H1 (cell line): Measurements from ENCODE around the gene ZACN. TPM values are rescaled to one million over a fixed set of nuclear protein-coding genes. Genes with fewer than 3 reads are reported as not detected.

Experiments used
- CTCF ChIA-PET: fragments of 300-600 bp; sonication (Branson Sonifier 250); formaldehyde crosslinking; loops from one replicate; lab custom pipeline; 2021; ENCODE audit not compliant: partially characterized antibody; lab: Charles Lee
- POLR2A ChIA-PET: fragments of 300-600 bp; sonication (Branson Sonifier 250); formaldehyde crosslinking; loops from one replicate; lab custom pipeline; 2021; ENCODE audit warnings: inconsistent platforms; ENCODE audit not compliant: partially characterized antibody; lab: Charles Lee
- DNase-seq, 2 experiments: peaks; one replicate each; pipeline versions ENCODE4 v3.0.0 to v3.0.0-alpha.2; 2010 to 2022; ENCODE audit warnings: low spot score in 2 of 2, low read depth in 1 of 2, mixed read lengths in 1 of 2
- FAIRE-seq: peaks from 2 replicates; lab custom pipeline; 2011; peaks lifted over from hg19 to GRCh38; lab: Jason Lieb, UNC
- H2AFZ ChIP-seq: 2 replicates; pipeline ENCODE4 v1.8.1; 2012; ENCODE audit warnings: low read length, inconsistent platforms
- H2AK5ac ChIP-seq: 2 replicates; pipeline ENCODE4 v1.6.1; 2013; ENCODE audit warnings: low read depth, low read length
- H2BK120ac ChIP-seq: replicated peaks from 2 replicates; pipeline ENCODE3; 2013; ENCODE audit warnings: low read depth, low read length, inconsistent platforms
- H2BK12ac ChIP-seq: 2 replicates; pipeline ENCODE4 v1.6.1; 2013; ENCODE audit warnings: low read depth, low read length
- H2BK15ac ChIP-seq: 2 replicates; pipeline ENCODE4 v1.6.1; 2013; ENCODE audit warnings: low read length
- H2BK20ac ChIP-seq: 2 replicates; pipeline ENCODE4 v1.6.1; 2013; ENCODE audit warnings: low read length
- H2BK5ac ChIP-seq: 2 replicates; pipeline ENCODE4 v1.6.1; 2013; ENCODE audit warnings: low read depth, low read length
- H3K14ac ChIP-seq: 2 replicates; pipeline ENCODE4 v1.6.1; 2013; ENCODE audit warnings: inconsistent platforms; ENCODE audit not compliant: insufficient read length
- H3K18ac ChIP-seq: 2 replicates; pipeline ENCODE4 v1.6.1; 2013; ENCODE audit warnings: low read length; ENCODE audit errors: extremely low read depth
- H3K23ac ChIP-seq: 2 replicates; pipeline ENCODE4 v1.6.1; 2013; ENCODE audit warnings: inconsistent platforms; ENCODE audit not compliant: insufficient read length
- H3K23me2 ChIP-seq: 2 replicates; pipeline ENCODE4 v1.6.1; 2013; ENCODE audit warnings: low read depth, low read length
- H3K27ac ChIP-seq: 2 replicates; pipeline ENCODE4 v1.6.1; 2011; ENCODE audit warnings: low read depth, low read length, inconsistent platforms
- H3K27me3 ChIP-seq, 4 experiments: replicated peaks in 1 of 4; 1 replicate in 1 of 4; 2 replicates in 3 of 4; pipeline versions ENCODE4 v1.6.1 to v1.8.1; 2011 to 2013; ENCODE audit warnings: low read length in 3 of 4, mild to moderate bottlenecking in 3 of 4, inconsistent platforms in 2 of 4, mixed read lengths in 2 of 4, moderate library complexity in 1 of 4; ENCODE audit not compliant: control insufficient read depth in 3 of 4, insufficient read depth in 3 of 4; ENCODE audit errors: extremely low read depth in 1 of 4
- H3K36me3 ChIP-seq, 4 experiments: 2 replicates each; pipeline versions ENCODE4 v1.6.1 to v1.8.1; 2011 to 2013; ENCODE audit warnings: mild to moderate bottlenecking in 4 of 4, low read length in 3 of 4, moderate library complexity in 2 of 4, control low read depth in 1 of 4, inconsistent platforms in 1 of 4; ENCODE audit not compliant: insufficient read depth in 4 of 4, control insufficient read depth in 2 of 4
- H3K4ac ChIP-seq: replicated peaks from 2 replicates; pipeline ENCODE3; 2013; ENCODE audit warnings: low read length, low read depth, mixed read lengths, inconsistent platforms; ENCODE audit not compliant: insufficient read length
- H3K4me1 ChIP-seq, 4 experiments: replicated peaks in 1 of 4; 1 replicate in 1 of 4; 2 replicates in 3 of 4; pipeline versions ENCODE4 v1.6.1 to v1.8.1; 2011 to 2013; ENCODE audit warnings: low read length in 3 of 4, inconsistent platforms in 2 of 4, mixed read lengths in 1 of 4; ENCODE audit not compliant: insufficient read depth in 4 of 4, control insufficient read depth in 3 of 4
- H3K4me2 ChIP-seq, 2 experiments: 2 replicates each; pipeline versions ENCODE4 v1.6.1 to v1.8.1; 2011 to 2013; ENCODE audit warnings: low read depth in 2 of 2, low read length in 2 of 2, control low read depth in 1 of 2, inconsistent platforms in 1 of 2, mild to moderate bottlenecking in 1 of 2; ENCODE audit not compliant: insufficient read depth in 1 of 2
- H3K4me3 ChIP-seq, 4 experiments: fragments of 200-600, 300-600 bp in 1 of 4; sonication (generic), shearing (Covaris generic), sonication (Bioruptor Twin) in 1 of 4; 2 replicates each; pipeline versions ENCODE4 v1.5.1 to v1.8.1; 2011 to 2016; ENCODE audit warnings: low read length in 4 of 4, low read depth in 3 of 4, control low read depth in 2 of 4, inconsistent platforms in 2 of 4, mild to moderate bottlenecking in 2 of 4, mixed read lengths in 1 of 4, moderate library complexity in 1 of 4; ENCODE audit not compliant: insufficient read depth in 2 of 4; ENCODE audit errors: extremely low read depth in 1 of 4
- H3K56ac ChIP-seq: replicated peaks from 2 replicates; pipeline ENCODE3; 2013; ENCODE audit warnings: low read depth, mild to moderate bottlenecking, mixed read lengths, low read length, inconsistent platforms; ENCODE audit not compliant: insufficient read length
- H3K79me1 ChIP-seq: 2 replicates; pipeline ENCODE4 v1.6.1; 2013; ENCODE audit warnings: low read depth, low read length, control low read depth
- H3K79me2 ChIP-seq, 2 experiments: 2 replicates each; pipeline versions ENCODE4 v1.6.1 to v1.8.1; 2012 to 2013; ENCODE audit warnings: low read length in 2 of 2, mild to moderate bottlenecking in 2 of 2, inconsistent platforms in 1 of 2; ENCODE audit not compliant: insufficient read depth in 2 of 2, control insufficient read depth in 1 of 2
- H3K9ac ChIP-seq, 4 experiments: replicated peaks in 1 of 4; 1 replicate in 1 of 4; 2 replicates in 3 of 4; pipeline versions ENCODE4 v1.6.1 to v1.8.1; 2011 to 2013; ENCODE audit warnings: low read depth in 3 of 4, low read length in 3 of 4, control low read depth in 2 of 4, mild to moderate bottlenecking in 2 of 4, moderate library complexity in 2 of 4, inconsistent platforms in 1 of 4; ENCODE audit errors: extremely low read depth in 1 of 4
- H3K9me3 ChIP-seq, 2 experiments: 2 replicates each; pipeline versions ENCODE4 v1.6.1 to v1.8.1; 2012 to 2013; ENCODE audit warnings: mild to moderate bottlenecking in 2 of 2, moderate library complexity in 2 of 2, control low read depth in 1 of 2, inconsistent platforms in 1 of 2, low read depth in 1 of 2, low read length in 1 of 2, mixed read lengths in 1 of 2; ENCODE audit not compliant: insufficient read depth in 2 of 2
- H4K20me1 ChIP-seq, 2 experiments: replicated peaks in 1 of 2; 2 replicates each; pipeline versions ENCODE3 to v1.8.1; 2011 to 2013; ENCODE audit warnings: inconsistent platforms in 2 of 2, low read length in 2 of 2, mild to moderate bottlenecking in 1 of 2; ENCODE audit not compliant: insufficient read depth in 2 of 2, control insufficient read depth in 1 of 2
- H4K5ac ChIP-seq: 2 replicates; pipeline ENCODE4 v1.6.1; 2013; ENCODE audit warnings: low read length, low read depth, mixed read lengths, inconsistent platforms; ENCODE audit not compliant: insufficient read length
- H4K8ac ChIP-seq: 2 replicates; pipeline ENCODE4 v1.8.0; 2013; ENCODE audit warnings: mild to moderate bottlenecking, moderate library complexity, low read length, inconsistent platforms; ENCODE audit not compliant: insufficient read depth; ENCODE audit errors: extremely low read depth
- H4K91ac ChIP-seq: replicated peaks from 2 replicates; pipeline ENCODE3; 2013; ENCODE audit warnings: low read length, mixed read lengths, inconsistent platforms; ENCODE audit not compliant: insufficient read length
- CBX5 ChIP-seq: fragments of 300-800, 300-1000 bp; sonication (generic); IDR thresholded peaks from 2 replicates; pipeline ENCODE4 v1.7.1; 2016; ENCODE audit warnings: antibody characterized with exemption, low read length, low read depth
- CEBPB ChIP-seq: IDR thresholded peaks from 2 replicates; pipeline ENCODE4 v1.6.1; 2012; ENCODE audit warnings: low read depth, low read length
- HDAC2 ChIP-seq, 2 experiments: fragments of 300-600 bp in 1 of 2; sonication (generic) in 1 of 2; IDR thresholded peaks; 2 replicates each; pipeline ENCODE4 v1.6.1; 2011 to 2012; ENCODE audit warnings: low read depth in 2 of 2, low read length in 2 of 2, mild to moderate bottlenecking in 2 of 2, moderate library complexity in 2 of 2, borderline replicate concordance in 1 of 2, inconsistent platforms in 1 of 2
- MAFK ChIP-seq: IDR thresholded peaks from 2 replicates; pipeline ENCODE4 v1.6.1; 2012; ENCODE audit warnings: low read depth, mild to moderate bottlenecking, improper control_type of control experiment, low read length
- RBBP5 ChIP-seq: IDR thresholded peaks from 2 replicates; pipeline ENCODE4 v1.7.1; 2012; ENCODE audit warnings: low read depth, mild to moderate bottlenecking, inconsistent platforms, low read length, moderate library complexity, borderline replicate concordance
- RXRA ChIP-seq: IDR thresholded peaks from 2 replicates; pipeline ENCODE4 v1.6.1; 2011; ENCODE audit warnings: low read depth, mild to moderate bottlenecking, low read length, moderate library complexity; ENCODE audit not compliant: insufficient read depth
- SRF ChIP-seq: IDR thresholded peaks from 2 replicates; pipeline ENCODE4 v1.6.1; 2011; ENCODE audit warnings: mild to moderate bottlenecking, low read depth, low read length, moderate library complexity
- WGBS, 2 experiments: shearing (Covaris generic) in 1 of 2; methylation state at CpG; one replicate each; pipeline versions ENCODE4 v1.1.6 to v1.1.7; 2013 to 2015; ENCODE audit warnings: low lambda C conversion rate in 2 of 2, mixed read lengths in 2 of 2, inconsistent platforms in 1 of 2, low coverage in 1 of 2, missing lambda C conversion rate in 1 of 2; ENCODE audit not compliant: insufficient replicate concordance in 2 of 2, insufficient coverage in 1 of 2, insufficient read length in 1 of 2; ENCODE audit errors: extremely low coverage in 1 of 2, missing lambda C conversion rate in 1 of 2; 5-methylcytosine and 5-hydroxymethylcytosine counted together
- polyA plus RNA-seq, 7 experiments: library from polyadenylated mRNA; depleted of rRNA in 3 of 7; stranded (reverse) in 5 of 7; unstranded in 2 of 7; fragments of >200 nt in 5 of 7; fragments of 200-250 nt in 2 of 7; gene quantifications; 1 replicate in 5 of 7; 2 replicates in 1 of 7; 4 replicates in 1 of 7; pipeline versions ENCODE4 v1.2.1 to v1.2.3, GENCODE V29; 2011 to 2013; ENCODE audit warnings: missing spikeins in 2 of 7, mixed read lengths in 2 of 7
- total RNA-seq: library from RNA; stranded (reverse); fragmentation: NEBNext Ultra II Directional; extraction: Animal tissue kit (Norgen Biotek cat#: 25700); gene quantifications from 2 replicates; pipeline ENCODE4 v1.2.1, GENCODE V29; 2021

Gene ZACN
- total and polyA plus RNA-seq, 2 of the 8 experiments (the other 6 are each of a cell fraction or from before 2014, with no cell fraction given): 0.26 TPM; not detected in 1

GRCh38 chr17:76036497-76037261 is 42.3 kb upstream of the ZACN start:
- Histone ChIP-seq H4K20me1 (peaks cover 0 to 5% of the 10 kb centered on the region in 2 experiments), H2BK5ac (peak overlapping the region; percentile 52; the same call in 1 of the 2 replicates), H2BK15ac (no peak overlapping the region), H3K27ac (0 out of 2 replicates have a peak overlapping the region, but pooled peaks have one; percentile 13), H3K79me2 (no peaks in the 10 kb centered on the region), H4K5ac (peak overlapping the region; percentile 30), H3K23ac (no peak overlapping the region), H3K9me3 (no peaks in the 10 kb centered on the region), H2BK12ac (0 out of 2 replicates have a peak overlapping the region, but pooled peaks have one; percentile 60), H3K27me3 (no peaks in the 10 kb centered on the region), H2AK5ac (peak overlapping the region; percentile 43; the same call in 1 of the 2 replicates), H3K36me3 (peaks cover 15 to 33% (median 24%) of the 10 kb centered on the region in 4 experiments; a peak in 7 of 8 replicates), H3K18ac (peak overlapping the region; percentile 66; the same call in 1 of the 2 replicates), H3K23me2 (no peaks in the 10 kb centered on the region), H2BK120ac (peak overlapping the region; percentile 15), H3K4me1 (peaks cover 0 to 20% (median 8%) of the 10 kb centered on the region in 4 experiments; a peak in 6 of 7 replicates), H3K4ac (peak overlapping the region; percentile 58), H2BK20ac (no peak overlapping the region; the same call in 1 of the 2 replicates), H3K9ac (no peak overlapping the region), H3K4me3 (no peak overlapping the region), H3K14ac (no peak overlapping the region), H3K56ac (no peak overlapping the region), H3K4me2 (peak overlapping the region; percentile 7 to 22; a peak in 2 of 4 replicates), H2AFZ (no peak overlapping the region), H3K79me1 (no peaks in the 10 kb centered on the region), H4K8ac (peak overlapping the region; percentile 87), H4K91ac (peak overlapping the region; percentile 18)
- TF ChIP-seq RXRA (no peak), CEBPB (0 out of 2 replicates have a peak, but pooled peaks have one; percentile 5), CBX5 (no peak), MAFK (no peak), RBBP5 (no peak), SRF (no peak), HDAC2 (IDR thresholded peaks at IDR 0.05; ENCODE audit: borderline replicate concordance in 1 of 2, low read depth in 2 of 2, low read length in 2 of 2) (no peak)
- WGBS, 2 experiments: 78% methylated on average over 22 of the region's 22 CpGs; no CpG with 5 or more reads in 1 of the 2 experiments
- CTCF ChIA-PET: interaction anchor here (0.6 to 13.7 kb wide), 4 partner anchors 11 to 232 kb away, joined by 3 to 229 read pairs (median 3); partner anchors contain the start of gene CDK3
- POLR2A ChIA-PET: interaction anchor here (0.6 to 0.8 kb wide), 3 partner anchors 19 to 252 kb away, joined by 3 read pairs; no protein-coding TSS in a partner anchor
- peak; percentile 32 for FAIRE-seq
- DNase-seq: no peak
